GM12878 (cell line): ENCODE results near the gene COPS7A. TPM values are rescaled to one million over a fixed set of nuclear protein-coding genes. Genes with fewer than 3 reads are reported as not detected.

ENCODE experiments used
- ATAC-seq: fragments of 200-7000 bp; cut with Tn5 transposase; 3 replicates; pipeline ENCODE4 v1.9.1; 2020; ENCODE audit warnings: mild to moderate bottlenecking, moderate library complexity
- BruUV-seq: library from RNA; stranded (reverse); fragments of 400-500 nt; replicated peaks from 2 replicates; lab custom pipeline; 2021; lab: Mats Ljungman, UMichigan
- CTCF ChIA-PET: fragments of 300-600 bp; sonication (Branson Sonifier 250); formaldehyde crosslinking; extraction: SDS; loops from one replicate; lab custom pipeline; 2021; ENCODE audit warnings: inconsistent platforms; lab: Yijun Ruan, JAX
- POLR2A ChIA-PET: fragments of 350-600 bp; formaldehyde crosslinking; extraction: SDS; loops from one replicate; lab custom pipeline; 2021; ENCODE audit warnings: inconsistent platforms; lab: Charles Lee
- RAD21 ChIA-PET: fragments of 300-600 bp; sonication (Branson Sonifier 250); formaldehyde crosslinking; loops from one replicate; lab custom pipeline; 2023; ENCODE audit warnings: antibody characterized with exemption; ENCODE audit not compliant: unreplicated experiment; lab: Charles Lee
- SMC1A ChIA-PET: fragments of 300-600 bp; sonication (Branson Sonifier 250); formaldehyde crosslinking; loops from one replicate; lab custom pipeline; 2023; ENCODE audit not compliant: unreplicated experiment, uncharacterized antibody; lab: Charles Lee
- DNase-seq: peaks from one replicate; pipeline ENCODE4 v3.0.0-alpha.2; 2011; ENCODE audit warnings: low read depth, low spot score
- FAIRE-seq: peaks from 3 replicates; lab custom pipeline; 2011; peaks lifted over from hg19 to GRCh38; lab: Jason Lieb, UNC
- H2AFZ ChIP-seq: 2 replicates; pipeline ENCODE4 v1.6.0; 2011; ENCODE audit warnings: low read depth, low read length, control low read depth; ENCODE audit not compliant: control insufficient read depth
- H3K27ac ChIP-seq: 2 replicates; pipeline ENCODE4 v1.5.1; 2011; ENCODE audit warnings: control low read depth; ENCODE audit not compliant: control insufficient read depth, insufficient read depth
- H3K27me3 ChIP-seq, 2 experiments: replicated peaks in 1 of 2; 2 replicates each; pipeline versions ENCODE4 v1.6.0 to v1.6.1; 2011; ENCODE audit warnings: low read length in 1 of 2; ENCODE audit not compliant: control insufficient read depth in 2 of 2, insufficient read depth in 2 of 2
- H3K36me3 ChIP-seq, 2 experiments: 2 replicates each; pipeline ENCODE4 v1.5.1; 2011; ENCODE audit warnings: low read length in 1 of 2; ENCODE audit not compliant: control insufficient read depth in 2 of 2, insufficient read depth in 2 of 2
- H3K4me1 ChIP-seq: 2 replicates; pipeline ENCODE4 v1.6.1; 2011; ENCODE audit warnings: mild to moderate bottlenecking, low read length, moderate library complexity, mixed read lengths; ENCODE audit not compliant: control insufficient read depth, insufficient read depth
- H3K4me2 ChIP-seq: 2 replicates; pipeline ENCODE4 v1.6.0; 2011; ENCODE audit warnings: control low read depth; ENCODE audit not compliant: control insufficient read depth, insufficient read depth
- H3K4me3 ChIP-seq: fragments of 200-600 bp; sonication (generic); 2 replicates; pipeline ENCODE4 v1.5.1; 2016
- H3K79me2 ChIP-seq: 2 replicates; pipeline ENCODE4 v1.6.0; 2011; ENCODE audit warnings: low read length; ENCODE audit not compliant: control insufficient read depth, insufficient read depth
- H3K9ac ChIP-seq: 2 replicates; pipeline ENCODE4 v1.8.0; 2011; ENCODE audit warnings: low read length, control low read depth, mixed read lengths; ENCODE audit not compliant: control insufficient read depth, insufficient read depth
- H3K9me3 ChIP-seq: replicated peaks from 3 replicates; pipeline ENCODE4 v1.5.1; 2011; ENCODE audit warnings: mild to moderate bottlenecking, low read length; ENCODE audit not compliant: control insufficient read depth, insufficient read depth
- H4K20me1 ChIP-seq: 2 replicates; pipeline ENCODE4 v1.6.0; 2011; ENCODE audit not compliant: control insufficient read depth, insufficient read depth
- FOXK2 ChIP-seq: fragments of 450-650 bp; IDR thresholded peaks from 2 replicates; pipeline ENCODE4 v1.6.1; 2017; ENCODE audit warnings: mild to moderate bottlenecking, moderate library complexity
- HDAC6 ChIP-seq: fragments of 200-600 bp; sonication (generic); IDR thresholded peaks from one replicate; pipeline ENCODE4 v1.8.0; 2017; ENCODE audit warnings: antibody characterized with exemption; ENCODE audit not compliant: unreplicated experiment
- IRF5 ChIP-seq: fragments of 450-650 bp; IDR thresholded peaks from 2 replicates; pipeline ENCODE4 v1.6.1; 2017; ENCODE audit warnings: borderline replicate concordance
- JUND ChIP-seq: IDR thresholded peaks from 2 replicates; pipeline ENCODE4 v1.6.1; 2012; ENCODE audit warnings: low read depth, mild to moderate bottlenecking, low read length, improper control_type of control experiment, moderate library complexity
- MYC ChIP-seq: IDR thresholded peaks from 2 replicates; pipeline ENCODE4 v1.6.1; 2011; ENCODE audit warnings: mild to moderate bottlenecking, low read length, moderate library complexity, inconsistent platforms; ENCODE audit not compliant: insufficient read depth, insufficient replicate concordance, insufficient read length, severe bottlenecking
- NFYA ChIP-seq: IDR thresholded peaks from 2 replicates; pipeline ENCODE4 v1.6.1; 2011; ENCODE audit warnings: low read depth, mild to moderate bottlenecking, low read length, improper control_type of control experiment, borderline replicate concordance
- NKRF ChIP-seq: fragments of 450-650 bp; conservative IDR thresholded peaks from 2 replicates; pipeline ENCODE4 v1.6.1; 2017; ENCODE audit warnings: mild to moderate bottlenecking, moderate library complexity
- PBX3 ChIP-seq: IDR thresholded peaks from 2 replicates; pipeline ENCODE4 v1.6.1; 2011; ENCODE audit warnings: mild to moderate bottlenecking, low read depth, low read length, moderate library complexity; ENCODE audit not compliant: insufficient replicate concordance
- RAD51 ChIP-seq: fragments of 450-650 bp; IDR thresholded peaks from 2 replicates; pipeline ENCODE4 v1.6.1; 2016; ENCODE audit warnings: moderate library complexity, mild to moderate bottlenecking, inconsistent platforms
- RFX5 ChIP-seq: IDR thresholded peaks from 2 replicates; pipeline ENCODE4 v1.6.1; 2011; ENCODE audit warnings: low read depth, low read length, improper control_type of control experiment
- SUZ12 ChIP-seq: fragments of 200-600 bp; sonication (generic); IDR thresholded peaks from one replicate; pipeline ENCODE4 v1.6.1; 2018; ENCODE audit warnings: antibody characterized with exemption, mild to moderate bottlenecking; ENCODE audit not compliant: unreplicated experiment
- TBL1XR1 ChIP-seq: IDR thresholded peaks from 2 replicates; pipeline ENCODE4 v1.6.1; 2012; ENCODE audit warnings: low read depth, low read length, improper control_type of control experiment
- ZBTB4 ChIP-seq: fragments of 450-650 bp; formaldehyde crosslinking; IDR thresholded peaks from 2 replicates; pipeline ENCODE4 v1.4.0; 2022; ENCODE audit warnings: mild to moderate bottlenecking, moderate library complexity
- ZNF274 ChIP-seq: IDR thresholded peaks from one replicate; pipeline ENCODE4 v1.8.0; 2011; ENCODE audit not compliant: insufficient read length, insufficient read depth
- WGBS: methylation state at CpG from one replicate; pipeline ENCODE4 v1.1.6; 2016; ENCODE audit warnings: low lambda C conversion rate; ENCODE audit not compliant: insufficient replicate concordance, insufficient coverage; ENCODE audit errors: missing lambda C conversion rate; 5-methylcytosine and 5-hydroxymethylcytosine counted together
- in situ Hi-C: fragments of 300-500 bp; cut with MboI; formaldehyde crosslinking; loops from 9 replicates; pipeline ENCODE4 v1.14.3; 2018; ENCODE audit warnings: mixed read lengths
- intact Hi-C: fragments of 100-400 bp; cut with micrococcal nuclease; formaldehyde crosslinking; loops from one replicate; pipeline ENCODE4 v1.14.2; 2022; ENCODE audit not compliant: unreplicated experiment
- polyA plus RNA-seq, 11 experiments: library from polyadenylated mRNA; depleted of rRNA in 4 of 11; unstranded in 6 of 11; stranded (reverse) in 5 of 11; fragments of >200 nt; fragmentation: Nextera tagmentation in 4 of 11; fragmentation: Illumina TruSeq in 1 of 11; extraction: Ambion mirVana in 4 of 11; extraction: Trizol in 1 of 11; gene quantifications; 1 replicate in 1 of 11; 2 replicates in 10 of 11; pipeline versions ENCODE4 v1.2.1 to v1.2.3, GENCODE V29; 2011 to 2016; ENCODE audit warnings: inconsistent platforms in 2 of 11, missing spikeins in 2 of 11, low read depth in 1 of 11
- total RNA-seq, 4 experiments: library from RNA; depleted of rRNA in 3 of 4; stranded (reverse); fragments of >200 nt in 3 of 4; fragmentation: Illumina TruSeq in 1 of 4; extraction: Trizol in 1 of 4; gene quantifications; 2 replicates each; pipeline versions ENCODE4 v1.2.1 to v1.2.3, GENCODE V29; 2013 to 2021

The COPS7A gene
- total and polyA plus RNA-seq, 10 of the 15 experiments (the other 5 are each of a cell fraction or from before 2014, with no cell fraction given), result 25.7 to 74.0 (median 51.9) TPM

GRCh38 chr12:6676962-6677361, 46.9 kb upstream of the COPS7A start (continued):
- TF ChIP-seq NFYA, result no peak

- ChIA-PET POLR2A (interaction anchor here (0.5 to 1.0 kb wide), 4 partner anchors 62 to 89 kb away, joined by 3 to 8 read pairs (median 3); no protein-coding TSS in a partner anchor), SMC1A (interaction anchor here (0.6 to 2.2 kb wide), 23 partner anchors 10 to 362 kb away, joined by 3 to 13 read pairs (median 5); partner anchors contain the start of gene LPAR5), RAD21 (interaction anchor here (0.6 to 2.0 kb wide), 14 partner anchors 23 to 127 kb away, joined by 3 to 7 read pairs (median 3); partner anchors contain the start of genes COPS7A and LPAR5), CTCF (interaction anchor here (0.6 to 4.3 kb wide), 36 partner anchors 10 to 261 kb away, joined by 3 to 24 read pairs (median 7); partner anchors contain the start of gene NOP2)
- WGBS, result 53% methylated on average over 6 of the region's 6 CpGs
- Histone ChIP-seq H3K9ac (no peak overlapping the region), H3K27ac (no peak overlapping the region), H4K20me1 (0 out of 2 replicates have a peak, but pooled peaks cover 6% of the 10 kb centered on the region), H3K79me2 (peaks cover 81% of the 10 kb centered on the region), H3K4me1 (peaks cover 10% of the 10 kb centered on the region; the same call in 1 of the 2 replicates), H2AFZ (no peak overlapping the region), H3K36me3 (peaks cover under 1 to 13% of the 10 kb centered on the region in 2 experiments; a peak in 3 of 4 replicates), H3K27me3 (no peaks in the 10 kb centered on the region), H3K9me3 (no peaks in the 10 kb centered on the region), H3K4me2 (peak overlapping the region; percentile 31; the same call in 1 of the 2 replicates), H3K4me3 (no peak overlapping the region)
- no peak for FAIRE-seq
- no peak for DNase-seq
- ATAC-seq, result peak; percentile 15
- in situ Hi-C loops, result loop anchor here (5.0 kb wide), 1 partner anchor 67 kb away; no protein-coding TSS in a partner anchor
- no TSS peak for BruUV-seq
- intact Hi-C loops, result loop anchor here (1.0 to 5.0 kb wide), 3 partner anchors 67 to 168 kb away; partner anchors contain the start of genes CDCA3, NOP2 and USP5
- TF ChIP-seq FOXK2 (no peak), PBX3 (no peak), ZNF274 (no peak), RFX5 (no peak), NKRF (no peak), HDAC6 (no peak), MYC (no peak), RAD51 (no peak), ZBTB4 (CRISPR knock-in tag) (no peak), TBL1XR1 (no peak), IRF5 (no peak), JUND (no peak), SUZ12 (no peak)
Observed at GRCh38 chr12:6684609-6685008, 39.2 kb upstream of the COPS7A start.
